ENCODE results near the gene UIMC1. TPM values are rescaled to one million over a fixed set of nuclear protein-coding genes. Genes with fewer than 3 reads are reported as not detected.
A peak's percentile ranks its signal among the peaks of the same experiment; 100 is the strongest.

The UIMC1 gene
- total and polyA plus RNA-seq, 2 of the 4 experiments (the other 2 are of a cell fraction), result 19.5 to 27.6 TPM

DNA sequence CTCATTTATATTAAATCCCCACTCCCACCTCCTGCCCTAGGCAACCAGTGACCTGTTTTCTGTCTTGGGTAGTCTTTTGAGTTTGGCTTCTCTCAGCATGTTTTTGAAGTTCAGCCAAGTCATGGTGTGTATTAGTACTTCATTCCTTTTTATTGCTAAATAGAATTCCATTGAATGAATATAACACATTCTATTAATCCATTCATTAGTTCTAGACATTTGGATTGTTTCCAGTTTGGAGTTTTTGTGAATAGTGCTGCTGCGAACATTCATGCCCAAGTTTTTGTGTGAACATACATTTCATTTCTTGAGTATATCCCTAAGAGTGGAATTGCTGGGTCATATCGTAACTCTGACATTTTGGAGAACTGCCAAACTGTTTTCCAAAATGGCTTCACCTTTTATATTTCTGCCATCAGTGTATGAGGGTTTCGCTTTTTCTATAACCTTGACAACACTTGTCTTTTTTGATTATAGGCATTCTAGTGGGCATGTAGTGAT lies 18.6 kb upstream of the UIMC1 start:
- no CpG with 5 or more reads among the region's 3 CpGs for WGBS, 2 experiments (ENCODE audit: extremely low coverage in 2 of 2, insufficient read length in 1 of 2)

More for the DNA sequence above, 18.6 kb upstream of the UIMC1 start:
- H2AFZ ChIP-seq (replicated peaks; ENCODE audit: low read length, poor library complexity), result no peak overlapping the region
- H3K36me3 ChIP-seq (ENCODE audit: control insufficient read depth, insufficient read depth, low read length), result peaks cover 9% of the 10 kb centered on the region
- no peak overlapping the region for H3K4me2 ChIP-seq (ENCODE audit: low read depth, low read length)
- H4K5ac ChIP-seq (ENCODE audit: low read depth, low read length), result no peak overlapping the region
- POLR2A ChIA-PET (ENCODE audit: unreplicated experiment), result no interaction called here
- no peaks in the 10 kb centered on the region for H3K9me3 ChIP-seq (ENCODE audit: control insufficient read depth, insufficient read depth, low read length)
- no peak overlapping the region for H3K27ac ChIP-seq (ENCODE audit: insufficient read depth, low read length)
- no peak overlapping the region for H3K23ac ChIP-seq (ENCODE audit: low read depth, low read length)
- DNase-seq (no peak), ATAC-seq (ENCODE audit: low read depth) (no peak)
- H2BK5ac ChIP-seq (ENCODE audit: low read depth, low read length, poor library complexity, severe bottlenecking), result no peak overlapping the region
- no peak overlapping the region for H4K8ac ChIP-seq (ENCODE audit: low read depth in 2 of 2, low read length in 2 of 2)
- intact Hi-C loops (cut with micrococcal nuclease) (no loop called here), dilution Hi-C loops (cut with HindIII; ENCODE audit: low sequenced_read_pairs, unreplicated experiment) (no loop called here), in situ Hi-C loops (cut with MboI; ENCODE audit: low sequenced_read_pairs) (no loop called here)
- CTCF ChIA-PET, result no interaction called here
- no peak overlapping the region for H3K9ac ChIP-seq (ENCODE audit: low read depth, low read length)
- no peak overlapping the region for H2BK120ac ChIP-seq (ENCODE audit: low read depth, low read length)
- no peak overlapping the region for H3K4me3 ChIP-seq (ENCODE audit: insufficient read depth, low read depth, low read length)
- no peak overlapping the region for H4K91ac ChIP-seq (ENCODE audit: insufficient read depth, low read depth, low read length)
- H2AK9ac ChIP-seq (replicated peaks; ENCODE audit: low read depth, low read length, poor library complexity), result no peak overlapping the region
- no peak overlapping the region for H2BK15ac ChIP-seq (ENCODE audit: low read depth, low read length)
- H2AK5ac ChIP-seq (ENCODE audit: low read depth, low read length), result no peak overlapping the region
- H3K79me1 ChIP-seq (ENCODE audit: low read depth in 1 of 2, low read length in 2 of 2), result peaks cover 27 to 57% of the 10 kb centered on the region in 2 experiments
- no peak overlapping the region for H3K14ac ChIP-seq (replicated peaks; ENCODE audit: low read depth, low read length)
- no peak overlapping the region for H2BK20ac ChIP-seq (ENCODE audit: low read depth, low read length)
- no peaks in the 10 kb centered on the region for H3K27me3 ChIP-seq (ENCODE audit: control insufficient read depth, insufficient read depth, low read length)
- H3K18ac ChIP-seq (ENCODE audit: low read depth, low read length), result no peak overlapping the region
- no peak overlapping the region for H3K4ac ChIP-seq (ENCODE audit: low read depth, low read length)
- TSS peak; percentile 32 for BruUV-seq (replicated peaks)
- H3K4me1 ChIP-seq (ENCODE audit: control insufficient read depth, insufficient read depth, low read length), result peaks cover 9% of the 10 kb centered on the region
- H4K20me1 ChIP-seq (ENCODE audit: insufficient read depth, low read length), result peaks cover 5% of the 10 kb centered on the region; the same call in 1 of the 2 replicates
- no peak overlapping the region for H3K56ac ChIP-seq (ENCODE audit: extremely low read depth, insufficient read depth, low read length)
- TF ChIP-seq NFE2L2 (IDR thresholded peaks at IDR 0.05; ENCODE audit: low read depth, low read length) (no peak), MAFK (IDR thresholded peaks at IDR 0.05; ENCODE audit: low read depth, low read length) (no peak), ELK1 (IDR thresholded peaks at IDR 0.05; ENCODE audit: borderline replicate concordance, low read depth, low read length) (no peak), BHLHE40 (IDR thresholded peaks at IDR 0.05; ENCODE audit: low read depth, low read length) (no peak), MAZ (IDR thresholded peaks at IDR 0.05; ENCODE audit: borderline replicate concordance, low read depth, low read length) (no peak), RFX5 (IDR thresholded peaks at IDR 0.05; ENCODE audit: low read depth, low read length) (no peak), CHD1 (IDR thresholded peaks at IDR 0.05; ENCODE audit: low read depth, low read length) (no peak), FOS (IDR thresholded peaks at IDR 0.05; ENCODE audit: low read depth, low read length) (no peak), SMC3 (IDR thresholded peaks at IDR 0.05; ENCODE audit: low read depth, low read length) (no peak), POLR2A (IDR thresholded peaks at IDR 0.05; ENCODE audit: low read depth, low read length) (no peak), CEBPB (IDR thresholded peaks at IDR 0.05; ENCODE audit: low read depth, low read length) (no peak)
- TF ChIP-seq, protein P1, sequence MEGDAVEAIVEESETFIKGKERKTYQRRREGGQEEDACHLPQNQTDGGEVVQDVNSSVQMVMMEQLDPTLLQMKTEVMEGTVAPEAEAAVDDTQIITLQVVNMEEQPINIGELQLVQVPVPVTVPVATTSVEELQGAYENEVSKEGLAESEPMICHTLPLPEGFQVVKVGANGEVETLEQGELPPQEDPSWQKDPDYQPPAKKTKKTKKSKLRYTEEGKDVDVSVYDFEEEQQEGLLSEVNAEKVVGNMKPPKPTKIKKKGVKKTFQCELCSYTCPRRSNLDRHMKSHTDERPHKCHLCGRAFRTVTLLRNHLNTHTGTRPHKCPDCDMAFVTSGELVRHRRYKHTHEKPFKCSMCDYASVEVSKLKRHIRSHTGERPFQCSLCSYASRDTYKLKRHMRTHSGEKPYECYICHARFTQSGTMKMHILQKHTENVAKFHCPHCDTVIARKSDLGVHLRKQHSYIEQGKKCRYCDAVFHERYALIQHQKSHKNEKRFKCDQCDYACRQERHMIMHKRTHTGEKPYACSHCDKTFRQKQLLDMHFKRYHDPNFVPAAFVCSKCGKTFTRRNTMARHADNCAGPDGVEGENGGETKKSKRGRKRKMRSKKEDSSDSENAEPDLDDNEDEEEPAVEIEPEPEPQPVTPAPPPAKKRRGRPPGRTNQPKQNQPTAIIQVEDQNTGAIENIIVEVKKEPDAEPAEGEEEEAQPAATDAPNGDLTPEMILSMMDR (conservative IDR thresholded peaks at IDR 0.05; ENCODE audit: low read depth, low read length), result no peak
- H3K9me1 ChIP-seq (ENCODE audit: insufficient read depth, low read length), result peaks cover 6% of the 10 kb centered on the region

Measured in IMR-90 (cell line).